AG04449 (cell line): ENCODE data around the gene BAHCC1.

Experiments
- CTCF ChIA-PET: fragments of 350-600 bp; formaldehyde crosslinking; extraction: SDS; loops from one replicate; lab custom pipeline; 2021; ENCODE audit warnings: antibody characterized with exemption; lab: Yijun Ruan, JAX
- POLR2A ChIA-PET: fragments of 400-600, 350-600 bp; formaldehyde crosslinking; extraction: SDS; loops from one replicate; lab custom pipeline; 2020; ENCODE audit warnings: antibody characterized with exemption, inconsistent platforms; lab: Yijun Ruan, JAX
- DNase-seq: peaks from one replicate; pipeline ENCODE4 v3.0.0-alpha.2; 2010; ENCODE audit warnings: low read depth, low spot score
- H3K4me3 ChIP-seq: 2 replicates; pipeline ENCODE4 v1.5.1; 2011; ENCODE audit warnings: low read depth, mild to moderate bottlenecking, control low read depth, low read length
- TF ChIP-seq, protein P1 (sequence below): IDR thresholded peaks from one replicate; pipeline ENCODE4 v1.5.1; 2011; ENCODE audit warnings: mild to moderate bottlenecking, moderate library complexity, low read length, control low read depth, inconsistent platforms; ENCODE audit not compliant: insufficient read depth; ENCODE audit errors: missing control alignments

The BAHCC1 gene

DNA sequence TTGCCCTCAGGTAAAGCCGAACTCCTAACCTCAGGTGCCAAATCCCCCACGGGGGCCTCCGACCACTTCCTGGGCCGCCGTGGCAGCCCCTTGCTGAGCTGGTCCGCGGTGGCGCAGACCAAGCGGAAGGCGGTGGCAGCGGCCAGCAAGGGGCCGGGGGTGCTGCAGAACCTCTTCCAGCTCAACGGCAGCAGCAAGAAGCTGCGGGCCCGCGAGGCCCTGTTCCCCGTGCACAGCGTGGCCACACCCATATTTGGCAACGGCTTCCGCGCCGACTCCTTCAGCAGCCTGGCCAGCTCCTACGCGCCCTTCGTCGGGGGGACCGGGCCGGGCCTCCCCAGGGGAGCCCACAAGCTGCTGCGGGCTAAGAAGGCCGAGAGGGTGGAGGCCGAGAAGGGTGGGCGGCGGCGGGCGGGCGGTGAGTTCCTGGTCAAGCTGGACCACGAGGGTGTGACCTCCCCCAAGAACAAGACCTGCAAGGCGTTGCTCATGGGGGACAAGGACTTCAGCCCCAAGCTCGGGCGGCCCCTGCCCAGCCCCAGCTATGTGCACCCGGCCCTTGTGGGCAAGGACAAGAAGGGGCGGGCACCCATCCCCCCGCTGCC is 65.7 kb downstream of the BAHCC1 start:
- no peak overlapping the region for H3K4me3 ChIP-seq
- ChIA-PET CTCF (interaction anchor here (1.1 to 1.5 kb wide), 7 partner anchors 11 to 208 kb away, joined by 3 to 5 read pairs (median 3); no protein-coding TSS in a partner anchor), POLR2A (no interaction called here)
- TF ChIP-seq, protein P1, sequence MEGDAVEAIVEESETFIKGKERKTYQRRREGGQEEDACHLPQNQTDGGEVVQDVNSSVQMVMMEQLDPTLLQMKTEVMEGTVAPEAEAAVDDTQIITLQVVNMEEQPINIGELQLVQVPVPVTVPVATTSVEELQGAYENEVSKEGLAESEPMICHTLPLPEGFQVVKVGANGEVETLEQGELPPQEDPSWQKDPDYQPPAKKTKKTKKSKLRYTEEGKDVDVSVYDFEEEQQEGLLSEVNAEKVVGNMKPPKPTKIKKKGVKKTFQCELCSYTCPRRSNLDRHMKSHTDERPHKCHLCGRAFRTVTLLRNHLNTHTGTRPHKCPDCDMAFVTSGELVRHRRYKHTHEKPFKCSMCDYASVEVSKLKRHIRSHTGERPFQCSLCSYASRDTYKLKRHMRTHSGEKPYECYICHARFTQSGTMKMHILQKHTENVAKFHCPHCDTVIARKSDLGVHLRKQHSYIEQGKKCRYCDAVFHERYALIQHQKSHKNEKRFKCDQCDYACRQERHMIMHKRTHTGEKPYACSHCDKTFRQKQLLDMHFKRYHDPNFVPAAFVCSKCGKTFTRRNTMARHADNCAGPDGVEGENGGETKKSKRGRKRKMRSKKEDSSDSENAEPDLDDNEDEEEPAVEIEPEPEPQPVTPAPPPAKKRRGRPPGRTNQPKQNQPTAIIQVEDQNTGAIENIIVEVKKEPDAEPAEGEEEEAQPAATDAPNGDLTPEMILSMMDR, result no peak
- DNase-seq, result no peak

DNA sequence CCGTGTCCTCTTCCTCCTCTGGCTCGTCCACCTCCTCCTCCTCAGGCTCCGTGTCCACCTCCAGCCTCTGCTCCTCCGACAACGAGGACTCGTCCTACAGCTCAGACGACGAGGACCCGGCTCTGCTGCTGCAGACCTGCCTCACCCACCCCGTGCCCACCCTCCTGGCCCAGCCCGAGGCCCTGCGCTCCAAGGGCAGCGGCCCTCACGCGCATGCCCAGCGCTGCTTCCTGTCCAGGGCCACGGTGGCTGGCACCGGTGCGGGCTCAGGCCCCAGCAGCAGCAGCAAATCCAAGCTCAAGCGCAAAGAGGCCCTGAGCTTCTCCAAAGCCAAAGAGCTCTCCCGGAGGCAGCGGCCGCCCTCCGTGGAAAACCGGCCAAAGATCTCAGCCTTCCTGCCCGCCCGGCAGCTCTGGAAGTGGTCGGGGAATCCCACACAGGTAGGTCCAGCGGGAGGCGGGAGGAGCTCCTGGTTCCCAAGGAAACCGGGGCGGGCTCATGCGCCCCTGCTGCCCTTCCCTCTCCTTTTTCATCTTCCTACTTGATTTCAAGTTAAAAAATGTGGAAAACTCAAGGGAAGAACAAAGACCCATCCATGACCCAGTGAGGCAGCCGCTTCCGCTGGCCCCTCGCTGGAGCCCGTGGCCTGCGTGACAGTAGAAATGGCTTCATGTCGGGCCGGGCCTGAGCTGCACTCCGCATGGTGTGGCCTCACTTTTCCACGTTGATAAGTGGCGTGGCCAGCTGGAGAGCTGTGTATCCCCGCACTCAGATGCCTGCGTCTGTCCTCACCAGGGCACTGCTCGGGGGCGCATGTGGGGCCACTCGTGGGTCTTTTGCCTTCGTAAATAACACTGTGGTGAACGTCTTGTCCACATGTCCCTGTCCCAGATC is 66.6 kb downstream of the BAHCC1 start:
- CTCF ChIA-PET, result interaction anchor here (1.2 to 1.4 kb wide), 4 partner anchors 17 to 209 kb away, joined by 3 read pairs; no protein-coding TSS in a partner anchor
- TF ChIP-seq, protein P1, result no peak
- POLR2A ChIA-PET, result no interaction called here
- H3K4me3 ChIP-seq, result no peak overlapping the region
- no peak for DNase-seq

DNA sequence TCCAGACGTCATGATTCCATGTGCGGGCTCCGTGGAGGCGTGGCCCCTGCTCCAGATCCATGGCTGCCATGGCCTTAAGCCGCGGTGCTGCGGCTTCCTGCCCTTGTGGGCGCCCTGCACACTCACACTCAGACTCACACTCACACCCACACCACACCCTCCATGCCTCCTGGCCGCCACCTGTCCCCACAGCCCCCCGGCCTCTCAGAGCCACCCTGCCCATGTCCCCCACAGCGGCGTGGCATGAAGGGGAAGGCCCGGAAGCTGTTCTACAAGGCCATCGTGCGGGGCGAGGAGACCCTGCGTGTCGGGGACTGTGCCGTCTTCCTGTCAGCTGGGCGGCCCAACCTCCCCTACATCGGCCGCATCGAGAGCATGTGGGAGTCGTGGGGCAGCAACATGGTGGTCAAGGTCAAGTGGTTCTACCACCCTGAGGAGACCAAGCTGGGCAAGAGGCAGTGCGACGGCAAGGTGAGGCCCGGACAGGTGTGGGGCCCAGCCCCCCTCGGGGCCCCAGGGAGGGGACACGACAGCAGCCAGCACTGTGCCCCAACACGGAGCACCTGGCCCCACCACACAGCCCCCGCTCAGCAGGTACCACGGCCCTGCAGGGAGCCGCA is 67.4 kb downstream of the BAHCC1 start:
- ChIA-PET POLR2A (no interaction called here), CTCF (no interaction called here)
- H3K4me3 ChIP-seq, result no peak overlapping the region
- no peak for DNase-seq
- TF ChIP-seq, protein P1, result no peak

DNA sequence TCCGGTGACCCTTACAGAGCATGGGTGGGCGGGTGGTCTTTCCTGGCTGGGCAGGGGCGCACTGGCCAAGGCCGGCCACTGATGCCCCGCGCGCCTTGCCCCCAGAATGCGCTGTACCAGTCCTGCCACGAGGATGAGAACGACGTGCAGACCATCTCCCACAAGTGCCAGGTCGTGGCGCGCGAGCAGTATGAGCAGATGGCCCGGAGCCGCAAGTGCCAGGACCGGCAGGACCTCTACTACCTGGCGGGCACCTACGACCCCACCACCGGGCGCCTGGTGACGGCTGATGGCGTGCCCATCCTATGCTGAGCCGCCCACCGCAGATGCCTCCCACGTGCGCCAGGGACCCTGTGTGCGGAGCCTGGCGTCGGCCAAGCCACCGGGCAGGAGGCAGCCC is 68.2 kb downstream of the BAHCC1 start:
- ChIA-PET POLR2A (no interaction called here), CTCF (no interaction called here)
- no peak for DNase-seq
- no peak overlapping the region for H3K4me3 ChIP-seq
- TF ChIP-seq, protein P1, result no peak

DNA sequence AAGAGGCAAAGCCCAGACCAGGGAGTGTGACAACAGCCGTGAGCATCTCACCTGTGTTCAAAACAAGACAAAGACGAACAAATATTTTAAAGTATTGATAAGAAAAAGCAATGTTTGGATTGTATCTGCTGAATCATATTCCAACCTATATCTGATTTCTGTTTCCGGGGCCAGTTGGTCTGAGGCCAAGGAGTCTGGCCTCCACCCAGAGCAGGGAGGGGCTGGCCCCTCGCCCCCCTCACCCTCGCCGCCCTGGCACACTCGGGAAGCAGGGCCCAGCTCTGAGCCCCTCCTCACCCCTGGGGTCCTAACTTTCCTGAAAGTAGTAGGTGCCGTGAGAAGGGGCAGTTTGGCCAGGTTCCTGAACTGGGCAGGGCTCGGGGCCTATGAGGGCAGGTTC is 69.3 kb downstream of the BAHCC1 start:
- H3K4me3 ChIP-seq, result no peak overlapping the region
- TF ChIP-seq, protein P1, result no peak
- CTCF ChIA-PET, result no interaction called here
- POLR2A ChIA-PET, result no interaction called here
- no peak for DNase-seq

DNA sequence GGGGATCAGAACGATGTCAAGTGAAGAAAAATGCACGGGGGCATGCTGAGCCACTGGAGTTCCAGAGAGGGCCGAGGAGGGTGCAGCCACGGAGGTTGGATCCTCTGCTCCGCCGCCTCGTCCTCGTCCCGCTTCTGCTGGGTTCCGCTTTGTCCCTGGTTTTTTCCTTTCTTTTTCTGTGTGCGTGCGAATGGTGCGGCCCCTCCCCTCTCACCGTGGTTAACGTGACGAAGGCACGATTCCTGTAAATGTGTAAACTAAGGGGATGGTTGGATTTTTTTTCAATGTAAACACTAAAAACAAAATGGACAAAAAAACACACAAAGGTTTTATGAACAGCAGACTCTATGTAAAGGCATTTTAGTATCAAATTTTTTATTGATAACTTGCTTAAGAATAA is 70.7 kb downstream of the BAHCC1 start:
- no peak overlapping the region for H3K4me3 ChIP-seq
- ChIA-PET POLR2A (no interaction called here), CTCF (no interaction called here)
- TF ChIP-seq, protein P1, result no peak
- DNase-seq, result no peak
